HepG2 (cell line): ENCODE results near the gene COL4A3.

ENCODE experiments used
- TBL1XR1 ChIP-seq: fragments of 150-350 bp; IDR thresholded peaks from 2 replicates; pipeline ENCODE4 v1.6.1; 2014; ENCODE audit warnings: borderline replicate concordance, low read length; ENCODE audit not compliant: partially characterized antibody
- ZBTB2 ChIP-seq: sonication (generic); formaldehyde crosslinking; IDR thresholded peaks from 2 replicates; pipeline ENCODE4 v1.8.0; 2022; ENCODE audit warnings: low read depth, missing genetic modification reagents
- ZSCAN12 ChIP-seq: sonication (generic); formaldehyde crosslinking; IDR thresholded peaks from 2 replicates; pipeline ENCODE4 v1.9.0; 2021; ENCODE audit warnings: mild to moderate bottlenecking, missing genetic modification reagents

DNA sequence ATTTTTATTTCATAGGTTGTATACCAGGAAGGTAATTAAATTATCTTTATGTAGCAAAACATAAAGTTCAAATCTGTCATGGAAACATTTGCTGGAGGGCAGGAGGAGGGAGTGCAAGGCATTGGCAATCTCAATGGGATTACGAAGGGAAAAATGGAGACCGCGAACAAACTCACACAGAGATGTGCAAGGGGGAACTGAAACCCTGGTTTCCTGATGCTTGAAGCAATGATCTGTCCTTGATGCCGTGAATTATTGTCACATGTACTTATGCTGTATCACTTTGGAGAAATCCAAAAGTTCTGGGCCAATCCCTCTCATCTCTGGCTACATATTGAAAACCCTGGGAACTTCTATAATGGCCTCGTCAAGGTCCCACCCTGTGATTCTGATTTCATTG is 95.6 kb downstream of the COL4A3 start:
- TF ChIP-seq ZSCAN12 (CRISPR knock-in tag) (no peak), ZBTB2 (CRISPR knock-in tag) (no peak), TBL1XR1 (no peak)
